ENCODE measurements around the gene FAM78A.

FAM78A gene

DNA sequence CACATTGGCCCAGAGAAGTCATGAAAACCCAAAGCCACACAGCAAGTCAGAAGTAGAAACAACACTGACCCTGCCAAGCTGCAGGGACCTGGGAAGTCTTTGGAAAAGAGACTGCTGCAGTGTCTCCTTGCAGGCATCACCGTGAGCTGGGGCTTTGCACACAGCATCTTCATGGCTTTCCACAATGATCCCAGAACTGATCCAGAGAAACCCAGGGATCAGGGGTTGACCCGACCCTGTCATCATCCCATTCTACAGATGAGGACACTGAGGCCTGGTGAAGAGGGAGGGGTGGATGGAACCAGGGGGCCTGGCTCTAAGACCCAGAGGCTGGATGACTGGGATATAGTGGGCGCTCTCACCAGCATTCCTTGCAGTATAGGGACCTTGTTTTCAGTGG lies 4.3 kb upstream of the FAM78A start:
- Histone ChIP-seq H3K27me3 (replicated peaks) (peaks cover 35% of the 10 kb centered on the region), H3K27ac (no peak overlapping the region), H3K36me3 (replicated peaks) (no peaks in the 10 kb centered on the region), H3K4me3 (ENCODE audit: low read depth, low read length) (no peak overlapping the region)
- no peak for DNase-seq
- TF ChIP-seq, protein P1, sequence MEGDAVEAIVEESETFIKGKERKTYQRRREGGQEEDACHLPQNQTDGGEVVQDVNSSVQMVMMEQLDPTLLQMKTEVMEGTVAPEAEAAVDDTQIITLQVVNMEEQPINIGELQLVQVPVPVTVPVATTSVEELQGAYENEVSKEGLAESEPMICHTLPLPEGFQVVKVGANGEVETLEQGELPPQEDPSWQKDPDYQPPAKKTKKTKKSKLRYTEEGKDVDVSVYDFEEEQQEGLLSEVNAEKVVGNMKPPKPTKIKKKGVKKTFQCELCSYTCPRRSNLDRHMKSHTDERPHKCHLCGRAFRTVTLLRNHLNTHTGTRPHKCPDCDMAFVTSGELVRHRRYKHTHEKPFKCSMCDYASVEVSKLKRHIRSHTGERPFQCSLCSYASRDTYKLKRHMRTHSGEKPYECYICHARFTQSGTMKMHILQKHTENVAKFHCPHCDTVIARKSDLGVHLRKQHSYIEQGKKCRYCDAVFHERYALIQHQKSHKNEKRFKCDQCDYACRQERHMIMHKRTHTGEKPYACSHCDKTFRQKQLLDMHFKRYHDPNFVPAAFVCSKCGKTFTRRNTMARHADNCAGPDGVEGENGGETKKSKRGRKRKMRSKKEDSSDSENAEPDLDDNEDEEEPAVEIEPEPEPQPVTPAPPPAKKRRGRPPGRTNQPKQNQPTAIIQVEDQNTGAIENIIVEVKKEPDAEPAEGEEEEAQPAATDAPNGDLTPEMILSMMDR (IDR thresholded peaks at IDR 0.05; ENCODE audit: low read depth, low read length, missing control alignments) = no peak
- in situ Hi-C loops (cut with HindIII; ENCODE audit: low pct_ligation_motif_present, low sequenced_read_pairs) = no loop called here

DNA sequence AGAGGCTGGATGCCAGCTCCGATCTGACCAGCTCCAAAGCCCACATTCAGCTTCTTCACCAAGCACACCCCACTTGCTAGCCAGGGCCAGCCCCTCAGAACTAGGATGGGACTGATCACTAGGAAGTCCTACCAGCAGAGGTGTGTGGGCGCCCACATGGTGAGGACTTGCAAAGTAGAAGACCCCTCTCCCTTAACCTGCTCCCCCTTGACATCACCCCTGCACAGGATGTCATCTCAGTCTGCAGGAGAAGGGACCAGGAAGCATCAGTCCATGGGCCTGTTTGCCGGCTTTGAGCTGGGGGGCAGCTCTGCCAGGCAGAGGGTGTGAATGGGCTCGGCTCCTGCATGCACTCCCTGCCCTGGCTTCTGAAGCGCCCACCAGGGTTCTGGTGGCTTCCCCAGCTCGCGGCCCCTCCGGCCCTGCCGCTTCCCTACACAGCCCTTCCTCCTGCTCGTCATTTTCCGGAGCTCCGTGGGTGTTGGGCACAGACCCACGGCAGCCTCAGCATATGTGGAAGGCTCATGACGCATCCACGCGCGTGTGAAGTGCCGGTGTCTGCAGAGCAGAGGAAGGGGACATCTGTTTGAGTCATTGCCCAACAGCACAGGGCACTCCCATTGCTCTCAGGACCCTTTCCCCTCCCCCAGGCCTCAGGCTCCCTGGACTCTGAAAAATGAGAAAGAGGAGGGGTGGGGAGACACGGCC lies 3.7 kb upstream of the FAM78A start:
- no peak for DNase-seq
- TF ChIP-seq, protein P1 (IDR thresholded peaks at IDR 0.05; ENCODE audit: low read depth, low read length, missing control alignments) = no peak
- in situ Hi-C loops (cut with HindIII; ENCODE audit: low pct_ligation_motif_present, low sequenced_read_pairs) = no loop called here

DNA sequence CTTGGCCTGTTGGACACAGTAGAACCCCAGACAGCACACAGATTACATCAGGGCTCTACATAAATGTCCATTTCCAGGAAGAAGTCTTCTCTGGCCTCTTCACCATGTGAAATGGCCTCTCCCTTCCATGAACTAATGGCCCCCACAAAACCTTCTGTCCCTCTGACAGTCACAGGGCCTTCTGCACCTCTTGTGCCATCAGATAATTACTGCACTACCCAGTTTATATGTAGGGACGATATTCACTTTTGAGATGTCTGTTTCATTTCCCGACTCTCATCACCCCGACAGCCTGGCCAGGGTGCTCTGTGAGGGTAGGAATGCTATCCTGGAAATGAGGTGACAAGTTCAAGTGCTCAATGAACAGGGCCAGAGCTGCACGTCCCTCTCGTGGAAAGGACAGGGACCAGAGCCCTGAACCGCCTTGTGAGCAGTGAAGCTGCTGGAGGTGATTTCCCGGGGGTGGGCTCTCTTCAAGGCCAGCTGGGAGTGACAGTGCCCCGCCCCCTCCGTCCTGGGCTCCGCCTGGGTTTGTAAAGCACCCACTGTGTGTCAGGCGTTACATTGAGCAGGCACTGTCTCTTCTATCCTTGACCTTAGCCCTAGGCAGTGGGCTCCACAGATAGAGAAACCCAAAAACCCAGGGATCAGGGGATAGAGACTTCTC lies 3.0 kb upstream of the FAM78A start:
- no peak for DNase-seq
- in situ Hi-C loops (cut with HindIII; ENCODE audit: low pct_ligation_motif_present, low sequenced_read_pairs) = no loop called here
- Histone ChIP-seq H3K4me3 (ENCODE audit: low read depth, low read length) (no peak overlapping the region), H3K27me3 (replicated peaks) (peaks cover 41% of the 10 kb centered on the region), H3K27ac (no peak overlapping the region), H3K36me3 (replicated peaks) (no peaks in the 10 kb centered on the region)
- TF ChIP-seq, protein P1 (IDR thresholded peaks at IDR 0.05; ENCODE audit: low read depth, low read length, missing control alignments) = no peak

More for the DNA sequence above, 3.7 kb upstream of the FAM78A start:
- no peak overlapping the region for H3K4me3 ChIP-seq (ENCODE audit: low read depth, low read length)
- H3K27me3 ChIP-seq (replicated peaks) = peaks cover 41% of the 10 kb centered on the region
- no peaks in the 10 kb centered on the region for H3K36me3 ChIP-seq (replicated peaks)
- H3K27ac ChIP-seq = no peak overlapping the region

DNA sequence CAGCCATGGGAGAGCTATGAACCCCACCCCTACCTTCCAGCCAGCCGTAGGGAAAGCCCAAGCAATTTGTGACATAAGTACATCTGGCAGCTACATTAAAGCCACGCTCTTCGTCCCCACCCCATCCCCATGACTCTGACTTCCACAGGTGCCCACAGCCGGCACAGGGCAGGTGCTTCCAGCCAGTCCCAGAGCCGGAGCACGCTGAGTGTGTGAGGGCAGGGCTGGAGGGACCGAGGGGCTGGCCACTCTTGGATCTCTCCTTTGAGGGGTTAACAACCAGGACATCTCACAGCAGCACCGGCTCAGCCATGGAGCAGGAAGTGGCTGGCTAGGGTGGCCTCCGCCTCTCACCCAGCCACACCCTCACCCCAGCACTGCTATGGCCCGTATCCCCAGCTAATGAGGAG lies 2.4 kb upstream of the FAM78A start:
- Histone ChIP-seq H3K36me3 (replicated peaks) (no peaks in the 10 kb centered on the region), H3K27me3 (replicated peaks) (peaks cover 41% of the 10 kb centered on the region), H3K27ac (no peak overlapping the region), H3K4me3 (ENCODE audit: low read depth, low read length) (no peak overlapping the region)
- in situ Hi-C loops (cut with HindIII; ENCODE audit: low pct_ligation_motif_present, low sequenced_read_pairs) = no loop called here
- TF ChIP-seq, protein P1 (IDR thresholded peaks at IDR 0.05; ENCODE audit: low read depth, low read length, missing control alignments) = no peak
- DNase-seq = no peak

DNA sequence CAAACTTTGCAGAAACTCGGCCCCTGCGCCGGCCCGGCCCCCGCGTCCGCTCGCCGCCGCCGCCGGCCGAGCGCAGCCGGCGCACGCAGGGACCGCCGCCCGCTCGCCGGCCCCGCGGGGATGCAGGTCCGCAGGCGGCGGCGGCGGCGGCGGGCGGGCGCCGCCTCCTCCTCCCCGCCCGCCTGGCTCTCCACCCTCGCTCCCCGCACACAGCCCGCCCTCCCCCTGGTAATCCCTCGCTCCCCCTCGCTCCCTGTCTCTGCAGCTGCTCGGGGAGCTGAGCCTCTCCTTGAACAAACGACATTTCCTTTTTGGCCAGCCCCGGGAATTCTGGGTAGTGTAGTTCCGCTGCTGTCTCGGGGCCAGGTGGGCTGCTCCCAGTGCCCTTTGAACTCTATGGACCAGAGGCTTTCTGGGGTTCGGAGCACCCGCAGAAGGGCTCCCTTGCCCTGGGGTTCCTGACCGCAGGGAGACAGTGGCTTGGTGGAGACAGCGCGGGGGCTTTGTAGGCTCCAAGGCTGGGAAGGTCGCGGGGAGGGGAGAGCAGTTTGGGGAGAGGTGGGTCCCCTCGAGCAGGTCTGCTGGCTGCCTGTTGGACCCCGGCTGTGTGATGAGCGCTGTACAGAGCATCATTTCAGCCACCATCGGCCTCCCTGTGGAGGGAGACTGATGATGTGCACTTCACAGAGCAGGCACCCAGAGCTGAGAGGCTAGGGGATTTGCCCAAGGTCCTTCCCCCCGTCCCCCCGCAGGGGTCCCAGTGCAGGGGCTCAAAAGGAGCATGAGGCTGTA lies 1.8 kb upstream of the FAM78A start:
- peak; percentile 67 for DNase-seq
- Histone ChIP-seq H3K27ac (no peak overlapping the region), H3K4me3 (ENCODE audit: low read depth, low read length) (peak overlapping the region; percentile 39), H3K36me3 (replicated peaks) (no peaks in the 10 kb centered on the region), H3K27me3 (replicated peaks) (peaks cover 39% of the 10 kb centered on the region)
- TF ChIP-seq, protein P1 (IDR thresholded peaks at IDR 0.05; ENCODE audit: low read depth, low read length, missing control alignments) = no peak
- in situ Hi-C loops (cut with HindIII; ENCODE audit: low pct_ligation_motif_present, low sequenced_read_pairs) = no loop called here
